ENCODE data around the gene DISP3. TPM values are rescaled to one million over a fixed set of nuclear protein-coding genes. Genes with fewer than 3 reads are reported as not detected.
A peak's percentile ranks its signal among the peaks of the same experiment; 100 is the strongest.

Gene DISP3
- total RNA-seq, 1 donor from 2014 or later: 0.05 TPM

GRCh38 chr1:11536573-11537379 is 57.8 kb downstream of the DISP3 start:
- Mint-ChIP-seq H3K27me3 (ENCODE audit: low read depth) (peaks cover 28% of the 10 kb centered on the region), H3K4me1 (ENCODE audit: low read depth) (no peaks in the 10 kb centered on the region), H3K27ac (ENCODE audit: unreplicated experiment) (no peak overlapping the region), H3K36me3 (ENCODE audit: low read depth) (no peaks in the 10 kb centered on the region), H3K9me3 (ENCODE audit: low read depth) (no peaks in the 10 kb centered on the region), H3K4me3 (ENCODE audit: unreplicated experiment) (no peak overlapping the region)
- no peak for TF ChIP-seq CTCF (IDR thresholded peaks at IDR 0.05)
- DNase-seq (ENCODE audit: low spot score): peak; percentile 87

DNA sequence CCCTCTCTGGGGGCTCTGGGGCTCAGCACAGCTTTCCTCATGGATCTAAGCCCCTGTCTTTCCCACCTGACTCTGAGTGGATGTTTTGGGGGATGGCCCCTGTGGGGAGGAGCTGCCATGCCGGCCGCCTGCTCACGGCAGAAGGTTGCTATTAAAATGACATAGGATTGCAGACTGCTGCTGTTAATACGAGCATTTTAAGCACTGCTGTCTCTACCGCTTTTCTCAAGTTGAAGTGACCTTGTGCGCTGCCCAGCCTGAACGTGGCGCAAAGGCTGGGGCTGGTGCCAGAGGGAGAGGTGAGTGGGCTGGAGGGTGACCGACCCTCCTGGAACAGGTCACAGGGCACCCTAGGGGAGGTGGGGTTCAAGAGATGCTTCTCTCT is 58.4 kb downstream of the DISP3 start:
- Mint-ChIP-seq H3K4me3 (ENCODE audit: unreplicated experiment) (no peak overlapping the region), H3K36me3 (ENCODE audit: low read depth) (no peaks in the 10 kb centered on the region), H3K27ac (ENCODE audit: unreplicated experiment) (no peak overlapping the region), H3K9me3 (ENCODE audit: low read depth) (no peaks in the 10 kb centered on the region), H3K27me3 (ENCODE audit: low read depth) (peaks cover 31% of the 10 kb centered on the region), H3K4me1 (ENCODE audit: low read depth) (no peaks in the 10 kb centered on the region)
- no peak for TF ChIP-seq CTCF (IDR thresholded peaks at IDR 0.05)
- no peak for DNase-seq (ENCODE audit: low spot score)

DNA sequence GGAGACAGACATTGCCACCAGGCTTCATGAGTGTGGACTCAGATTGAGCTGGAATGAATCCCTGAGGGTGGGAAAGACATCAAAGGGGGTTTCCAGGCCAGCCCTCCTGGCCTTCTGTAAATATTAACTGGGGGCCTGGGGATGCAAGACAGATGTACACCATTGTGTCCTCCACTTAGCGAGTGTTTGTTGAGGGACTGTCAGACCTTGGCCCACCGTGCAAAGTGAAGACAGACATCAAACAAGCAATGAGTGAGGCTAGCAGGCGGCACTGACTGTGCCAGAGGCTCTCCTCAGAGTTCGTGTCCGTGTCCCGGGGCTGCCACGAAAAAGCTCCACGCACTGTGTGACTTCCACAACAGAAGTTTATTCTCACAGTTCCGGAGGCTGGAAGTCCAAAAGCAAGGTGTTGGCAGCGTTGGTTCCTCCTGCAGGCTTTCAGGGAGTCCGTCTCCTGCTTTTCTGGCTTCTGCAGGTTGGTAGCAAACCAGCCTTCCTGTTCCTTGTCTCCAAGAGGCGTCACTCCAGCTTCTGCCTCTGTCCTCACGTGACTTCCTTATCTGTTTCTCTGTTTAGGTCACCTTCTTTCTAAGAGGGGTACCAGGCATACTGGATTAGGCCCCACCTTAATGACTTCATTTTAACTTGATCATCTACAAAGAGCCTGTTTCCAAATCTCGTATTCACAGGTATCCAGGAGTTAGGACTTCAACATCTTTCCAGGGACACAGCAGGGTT is 59.1 kb downstream of the DISP3 start:
- H3K27me3 Mint-ChIP-seq (ENCODE audit: low read depth): peaks cover 35% of the 10 kb centered on the region
- H3K9me3 Mint-ChIP-seq (ENCODE audit: low read depth): no peaks in the 10 kb centered on the region
- TF ChIP-seq CTCF (IDR thresholded peaks at IDR 0.05): no peak
- no peaks in the 10 kb centered on the region for H3K4me1 Mint-ChIP-seq (ENCODE audit: low read depth)
- no peak overlapping the region for H3K27ac Mint-ChIP-seq (ENCODE audit: unreplicated experiment)
- DNase-seq (ENCODE audit: low spot score): no peak
- no peaks in the 10 kb centered on the region for H3K36me3 Mint-ChIP-seq (ENCODE audit: low read depth)
- no peak overlapping the region for H3K4me3 Mint-ChIP-seq (ENCODE audit: unreplicated experiment)

GRCh38 chr1:11538886-11539285 is 59.9 kb downstream of the DISP3 start:
- no peak for TF ChIP-seq CTCF (IDR thresholded peaks at IDR 0.05)
- no peak overlapping the region for H3K27ac Mint-ChIP-seq (ENCODE audit: unreplicated experiment)
- H3K27me3 Mint-ChIP-seq (ENCODE audit: low read depth): peaks cover 39% of the 10 kb centered on the region
- H3K9me3 Mint-ChIP-seq (ENCODE audit: low read depth): no peaks in the 10 kb centered on the region
- no peak for DNase-seq (ENCODE audit: low spot score)
- no peak overlapping the region for H3K4me3 Mint-ChIP-seq (ENCODE audit: unreplicated experiment)
- no peaks in the 10 kb centered on the region for H3K4me1 Mint-ChIP-seq (ENCODE audit: low read depth)
- no peaks in the 10 kb centered on the region for H3K36me3 Mint-ChIP-seq (ENCODE audit: low read depth)

- no peaks in the 10 kb centered on the region for H3K36me3 Mint-ChIP-seq (ENCODE audit: low read depth)
- peak; percentile 26 for DNase-seq (ENCODE audit: low spot score)
- no peak for TF ChIP-seq CTCF (IDR thresholded peaks at IDR 0.05)
Observed at GRCh38 chr1:11539850-11540772, 61.2 kb downstream of the DISP3 start.

More at GRCh38 chr1:11539850-11540772, 61.2 kb downstream of the DISP3 start:
- Mint-ChIP-seq H3K27ac (ENCODE audit: unreplicated experiment) (no peak overlapping the region), H3K4me3 (ENCODE audit: unreplicated experiment) (no peak overlapping the region), H3K9me3 (ENCODE audit: low read depth) (no peaks in the 10 kb centered on the region), H3K27me3 (ENCODE audit: low read depth) (peaks cover 44% of the 10 kb centered on the region), H3K4me1 (ENCODE audit: low read depth) (no peaks in the 10 kb centered on the region)
